K562 (cell line): ENCODE data around the gene ME3. TPM values are rescaled to one million over a fixed set of nuclear protein-coding genes. Genes with fewer than 3 reads are reported as not detected.

Source experiments
- ATAC-seq: fragments of 200-7000 bp; cut with Tn5 transposase; 3 replicates; pipeline ENCODE4 v1.9.1; 2020; ENCODE audit warnings: moderate library complexity
- BruUV-seq: library from RNA; stranded (reverse); fragments of 400-500 nt; replicated peaks from 2 replicates; lab custom pipeline; 2021; lab: Mats Ljungman, UMichigan
- CTCF ChIA-PET: fragments of 300-600 bp; formaldehyde crosslinking; extraction: SDS; loops from one replicate; lab custom pipeline; 2021; ENCODE audit warnings: low intra/inter-chr PET ratio; lab: Yijun Ruan, JAX
- POLR2A ChIA-PET: fragments of 300-600, 350-650 bp; sonication (Branson Sonifier 250); formaldehyde crosslinking; extraction: SDS; loops from one replicate; lab custom pipeline; 2021; ENCODE audit warnings: antibody characterized with exemption, inconsistent platforms; lab: Yijun Ruan, JAX
- DNase-seq, 4 experiments: peaks; one replicate each; pipeline versions ENCODE4 v3.0.0 to v3.0.0-alpha.2; 2011 to 2018; ENCODE audit warnings: low spot score in 3 of 4, mixed read lengths in 3 of 4; ENCODE audit errors: extremely low read depth in 1 of 4
- FAIRE-seq: peaks from 2 replicates; lab custom pipeline; 2011; peaks lifted over from hg19 to GRCh38; lab: Jason Lieb, UNC
- H2AFZ ChIP-seq: 2 replicates; pipeline ENCODE4 v1.6.0; 2011; ENCODE audit warnings: low read depth, low read length, control low read depth, inconsistent platforms
- H3K27ac ChIP-seq: fragments of 200-600 bp; 3 replicates; pipeline ENCODE4 v1.8.0; 2011; ENCODE audit warnings: low read depth, mild to moderate bottlenecking, control low read depth, inconsistent platforms, low read length, moderate library complexity, mixed read lengths; ENCODE audit errors: extremely low read depth
- H3K27me3 ChIP-seq, 2 experiments: fragments of 300-600 bp in 1 of 2; 2 replicates in 1 of 2; 3 replicates in 1 of 2; pipeline versions ENCODE4 v1.6.0 to v1.8.0; 2011; ENCODE audit warnings: inconsistent platforms in 2 of 2, low read length in 2 of 2, mild to moderate bottlenecking in 1 of 2, mixed read lengths in 1 of 2, moderate library complexity in 1 of 2; ENCODE audit not compliant: control insufficient read depth in 2 of 2, insufficient read depth in 2 of 2
- H3K36me3 ChIP-seq: fragments of 300-600 bp; 3 replicates; pipeline ENCODE4 v1.8.0; 2011; ENCODE audit warnings: mild to moderate bottlenecking, low read length, inconsistent platforms; ENCODE audit not compliant: control insufficient read depth, insufficient read depth
- H3K4me1 ChIP-seq, 2 experiments: fragments of 200-600 bp in 1 of 2; replicated peaks in 1 of 2; 2 replicates in 1 of 2; 3 replicates in 1 of 2; pipeline versions ENCODE4 v1.5.1 to v1.8.0; 2011; ENCODE audit warnings: inconsistent platforms in 2 of 2, low read length in 2 of 2, mild to moderate bottlenecking in 1 of 2, mixed read lengths in 1 of 2, moderate library complexity in 1 of 2; ENCODE audit not compliant: control insufficient read depth in 2 of 2, insufficient read depth in 2 of 2
- H3K4me2 ChIP-seq: 2 replicates; pipeline ENCODE4 v1.6.1; 2011; ENCODE audit warnings: low read length, control low read depth, inconsistent platforms, mixed read lengths; ENCODE audit not compliant: insufficient read depth
- H3K4me3 ChIP-seq: fragments of 200-600 bp; sonication (generic), shearing (Covaris generic); 2 replicates; pipeline ENCODE4 v1.5.1; 2016; ENCODE audit warnings: control low read depth, inconsistent platforms
- H3K79me2 ChIP-seq: fragments of 200-600 bp; 3 replicates; pipeline ENCODE4 v1.8.0; 2011; ENCODE audit warnings: low read length, inconsistent platforms; ENCODE audit not compliant: control insufficient read depth, insufficient read depth
- H3K9ac ChIP-seq, 2 experiments: 2 replicates each; pipeline versions ENCODE4 v1.6.0 to v1.6.1; 2011; ENCODE audit warnings: low read depth in 2 of 2, low read length in 2 of 2, control low read depth in 1 of 2, inconsistent platforms in 1 of 2, mild to moderate bottlenecking in 1 of 2, mixed read lengths in 1 of 2; ENCODE audit not compliant: insufficient read depth in 1 of 2
- H3K9me1 ChIP-seq: one replicate; pipeline ENCODE4 v1.6.0; 2011; ENCODE audit warnings: inconsistent platforms, mild to moderate bottlenecking, low read length, moderate library complexity; ENCODE audit not compliant: control insufficient read depth, insufficient read depth
- H3K9me3 ChIP-seq: replicated peaks from 2 replicates; pipeline ENCODE4 v1.5.1; 2011; ENCODE audit warnings: low read depth, low read length, inconsistent platforms; ENCODE audit not compliant: control insufficient read depth, insufficient read depth
- H4K20me1 ChIP-seq: replicated peaks from 2 replicates; pipeline ENCODE4 v1.6.1; 2011; ENCODE audit warnings: low read length, inconsistent platforms, mixed read lengths; ENCODE audit not compliant: control insufficient read depth, insufficient read depth
- ARHGAP35 ChIP-seq: fragments of 450-650 bp; IDR thresholded peaks from 2 replicates; pipeline ENCODE4 v1.6.1; 2018; ENCODE audit not compliant: partially characterized antibody
- ARID1B ChIP-seq: fragments of 450-650 bp; IDR thresholded peaks from 2 replicates; pipeline ENCODE4 v1.6.1; 2016; ENCODE audit warnings: antibody characterized with exemption, mild to moderate bottlenecking, inconsistent platforms
- ATF3 ChIP-seq, 2 experiments: fragments of 450-650 bp in 1 of 2; sonication (generic) in 1 of 2; formaldehyde crosslinking in 1 of 2; IDR thresholded peaks in 1 of 2; conservative IDR thresholded peaks in 1 of 2; 2 replicates each; pipeline versions ENCODE4 v1.6.1 to v1.8.1; 2016 to 2023; ENCODE audit warnings: mild to moderate bottlenecking in 2 of 2, moderate library complexity in 2 of 2, inconsistent platforms in 1 of 2, missing genetic modification reagents in 1 of 2
- CEBPG ChIP-seq, 3 experiments: fragments of 200-800 bp in 1 of 3; sonication (Bioruptor generic) in 1 of 3; sonication (generic) in 1 of 3; formaldehyde crosslinking in 1 of 3; IDR thresholded peaks in 2 of 3; conservative IDR thresholded peaks in 1 of 3; 2 replicates each; pipeline versions ENCODE4 v1.6.1 to v1.8.0; 2016 to 2022; ENCODE audit warnings: missing compliant biosample characterization in 2 of 3, missing genetic modification characterization in 2 of 3, mild to moderate bottlenecking in 1 of 3, missing genetic modification reagents in 1 of 3
- REST ChIP-seq, 2 experiments: fragments of 450-650 bp; formaldehyde crosslinking in 1 of 2; IDR thresholded peaks; 2 replicates each; pipeline versions ENCODE4 v1.4.0 to v1.6.1; 2014 to 2020; ENCODE audit warnings: mild to moderate bottlenecking in 2 of 2, borderline replicate concordance in 1 of 2, low read depth in 1 of 2
- XRCC5 ChIP-seq: fragments of 200-400 bp; formaldehyde crosslinking; IDR thresholded peaks from 2 replicates; pipeline ENCODE4 v1.6.1; 2017; ENCODE audit warnings: low read depth, mild to moderate bottlenecking, low read length
- ZFP30 ChIP-seq: fragments of 250-450 bp; sonication (Bioruptor Pico); IDR thresholded peaks from 2 replicates; pipeline ENCODE4 v1.8.0; 2022; ENCODE audit warnings: moderate library complexity, mild to moderate bottlenecking, inconsistent platforms, borderline replicate concordance
- ZNF140 ChIP-seq: fragments of 250-450 bp; sonication (Bioruptor Pico); IDR thresholded peaks from 2 replicates; pipeline ENCODE4 v1.8.0; 2021; ENCODE audit warnings: moderate library complexity, mild to moderate bottlenecking, inconsistent platforms
- WGBS: fragments of 100-300 bp; shearing (Covaris generic); methylation state at CpG from one replicate; pipeline ENCODE4 v1.1.6; 2016; ENCODE audit warnings: low coverage, mixed read lengths; ENCODE audit not compliant: insufficient coverage; ENCODE audit errors: missing lambda C conversion rate; 5-methylcytosine and 5-hydroxymethylcytosine counted together
- in situ Hi-C: fragments of 300-500 bp; cut with MboI; formaldehyde crosslinking; loops from 4 replicates; pipeline ENCODE4 v1.15.0; 2018; ENCODE audit warnings: inconsistent platforms, mixed read lengths
- intact Hi-C: fragments of 100-400 bp; cut with micrococcal nuclease; formaldehyde crosslinking; loops from 2 replicates; pipeline ENCODE4 v1.14.2; 2022
- polyA plus RNA-seq, 8 experiments: library from polyadenylated mRNA; depleted of rRNA in 4 of 8; stranded (reverse) in 5 of 8; unstranded in 3 of 8; fragments of >200 nt; fragmentation: Nextera tagmentation in 2 of 8; fragmentation: Illumina TruSeq in 1 of 8; extraction: Ambion mirVana in 2 of 8; extraction: Trizol in 1 of 8; gene quantifications; 2 replicates each; pipeline versions ENCODE4 v1.2.1 to v1.2.3, GENCODE V29; 2011 to 2014; ENCODE audit warnings: inconsistent platforms in 1 of 8, missing spikeins in 1 of 8
- total RNA-seq, 7 experiments: library from RNA; depleted of rRNA in 6 of 7; stranded (reverse); fragments of >200 nt in 6 of 7; fragmentation: Illumina TruSeq in 2 of 7; extraction: Trizol in 2 of 7; gene quantifications; 2 replicates each; pipeline versions ENCODE4 v1.2.1 to v1.2.3, GENCODE V29; 2011 to 2021; ENCODE audit warnings: low replicate concordance in 1 of 7
- TF ChIP-seq, protein P1 (sequence below): fragments of 450-650 bp; IDR thresholded peaks from 2 replicates; pipeline ENCODE4 v1.6.1; 2016

The ME3 gene
- total and polyA plus RNA-seq, 9 of the 15 experiments (the other 6 are each of a cell fraction or from before 2014, with no cell fraction given), result not detected

DNA sequence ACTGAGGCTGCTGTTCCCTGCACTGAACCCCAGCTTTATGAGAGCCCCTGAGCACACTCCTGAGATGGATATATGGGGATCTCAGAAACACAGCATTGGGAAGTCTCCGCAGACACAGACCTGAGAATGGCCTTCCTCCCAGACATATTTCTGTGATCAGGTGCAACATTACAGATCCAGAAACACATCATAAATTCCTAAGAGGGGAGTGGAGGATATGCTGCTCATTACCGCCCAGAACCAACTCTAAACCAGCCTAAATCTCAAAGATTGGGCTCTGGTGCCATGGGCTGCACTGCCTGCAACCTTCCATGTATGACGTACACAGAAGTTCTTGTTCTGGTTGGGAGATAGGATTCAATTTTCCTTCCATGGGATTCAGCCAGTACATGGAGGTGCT lies 102.0 kb downstream of the ME3 start (continued):
- no peak for TF ChIP-seq ARID1B
- TF ChIP-seq ZNF140 (CRISPR knock-in tag), result no peak
- no peak for TF ChIP-seq ARHGAP35
- no peak for TF ChIP-seq ZFP30 (CRISPR knock-in tag)

GRCh38 chr11:86570020-86570419 lies 102.4 kb downstream of the ME3 start:
- H3K36me3 ChIP-seq, result no peaks in the 10 kb centered on the region
- ChIA-PET POLR2A (interaction anchor here (0.6 to 1.6 kb wide), 2 partner anchors 12 to 15 kb away, joined by 3 to 5 read pairs; no protein-coding TSS in a partner anchor), CTCF (interaction anchor here (1.5 kb wide), 1 partner anchor 80 kb away, joined by 4 read pairs; no protein-coding TSS in a partner anchor)
- peaks cover 11 to 38% of the 10 kb centered on the region in 2 experiments; a peak in 4 of 5 replicates for H3K27me3 ChIP-seq
- no peak overlapping the region for H2AFZ ChIP-seq
- DNase-seq (no peak), FAIRE-seq (no peak), ATAC-seq (0 out of 3 replicates have a peak, but pooled peaks have one; percentile 10)
- no peak overlapping the region for H3K9ac ChIP-seq
- H3K79me2 ChIP-seq, result no peaks in the 10 kb centered on the region
- H3K4me3 ChIP-seq, result no peak overlapping the region
- no peak overlapping the region for H3K27ac ChIP-seq
- intact Hi-C loops, result no loop called here
- no peaks in the 10 kb centered on the region for H3K9me3 ChIP-seq
- no peaks in the 10 kb centered on the region for H3K4me1 ChIP-seq
- H3K4me2 ChIP-seq, result no peak overlapping the region
- BruUV-seq, result no TSS peak
- 0% methylated on average over 5 of the region's 5 CpGs for WGBS
- no peaks in the 10 kb centered on the region for H3K9me1 ChIP-seq
- in situ Hi-C loops, result loop anchor here (5.0 kb wide), 1 partner anchor 113 kb away; no protein-coding TSS in a partner anchor
- H4K20me1 ChIP-seq, result no peaks in the 10 kb centered on the region
- TF ChIP-seq CEBPG (CRISPR knock-in tag; IDR thresholded peaks at IDR 0.05) (no peak), CEBPG (tag; conservative IDR thresholded peaks at IDR 0.05 in 1 of 2, IDR thresholded peaks at IDR 0.05 in 1 of 2) (0 out of 4 replicates have a peak, but pooled peaks of 1 of the 2 experiments have one; percentile 10), REST (IDR thresholded peaks at IDR 0.05; ENCODE audit: borderline replicate concordance) (no peak), REST (CRISPR knock-in tag; IDR thresholded peaks at IDR 0.05; ENCODE audit: low read depth) (no peak), XRCC5 (no peak), ATF3 (IDR thresholded peaks at IDR 0.05) (peak; percentile 44), ATF3 (CRISPR knock-in tag; conservative IDR thresholded peaks at IDR 0.05) (no peak)
- TF ChIP-seq, protein P1, sequence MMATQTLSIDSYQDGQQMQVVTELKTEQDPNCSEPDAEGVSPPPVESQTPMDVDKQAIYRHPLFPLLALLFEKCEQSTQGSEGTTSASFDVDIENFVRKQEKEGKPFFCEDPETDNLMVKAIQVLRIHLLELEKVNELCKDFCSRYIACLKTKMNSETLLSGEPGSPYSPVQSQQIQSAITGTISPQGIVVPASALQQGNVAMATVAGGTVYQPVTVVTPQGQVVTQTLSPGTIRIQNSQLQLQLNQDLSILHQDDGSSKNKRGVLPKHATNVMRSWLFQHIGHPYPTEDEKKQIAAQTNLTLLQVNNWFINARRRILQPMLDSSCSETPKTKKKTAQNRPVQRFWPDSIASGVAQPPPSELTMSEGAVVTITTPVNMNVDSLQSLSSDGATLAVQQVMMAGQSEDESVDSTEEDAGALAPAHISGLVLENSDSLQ, result peak; percentile 61
